Vagina (tissue), 2 donors: Measurements from ENCODE around the gene SYCP2. TPM values are rescaled to one million over a fixed set of nuclear protein-coding genes. Genes with fewer than 3 reads are reported as not detected.

Experiments used
- DNase-seq, 2 donors: peaks; one replicate each; pipeline ENCODE4 v3.0.0-alpha.2; 2017; ENCODE audit errors: extremely low spot score in 2 of 2
- H3K27ac ChIP-seq: fragments of 200-600 bp; sonication (generic); one replicate; pipeline ENCODE4 v1.5.1; 2019
- H3K27me3 ChIP-seq: fragments of 200-600 bp; sonication (generic); one replicate; pipeline ENCODE4 v1.5.1; 2019
- H3K36me3 ChIP-seq, 2 donors: fragments of 200-600 bp; sonication (generic); one replicate each; pipeline ENCODE4 v1.5.1; 2017 to 2019
- H3K4me1 ChIP-seq: fragments of 200-600 bp; sonication (generic); one replicate; pipeline ENCODE4 v1.5.1; 2019
- H3K4me3 ChIP-seq, 2 donors: fragments of 200-600 bp; sonication (generic); 1 replicate in 1 of 2; 2 replicates in 1 of 2; pipeline ENCODE4 v1.5.1; 2016 to 2019
- H3K9me3 ChIP-seq: fragments of 200-600 bp; sonication (generic); one replicate; pipeline ENCODE4 v1.5.1; 2019
- POLR2A ChIP-seq, 2 donors: fragments of 450-650 bp; IDR thresholded peaks; one replicate each; pipeline ENCODE4 v1.6.1; 2017; ENCODE audit warnings: antibody characterized with exemption in 2 of 2, mild to moderate bottlenecking in 2 of 2, moderate library complexity in 2 of 2
- POLR2AphosphoS5 ChIP-seq, 2 donors: sonication (generic); formaldehyde crosslinking; IDR thresholded peaks; one replicate each; pipeline ENCODE4 v1.9.0; 2017; ENCODE audit warnings: antibody characterized with exemption in 2 of 2, mild to moderate bottlenecking in 2 of 2, low read depth in 1 of 2; ENCODE audit not compliant: insufficient read depth in 1 of 2
- intact Hi-C: fragments of 100-400 bp; cut with DNase I; formaldehyde crosslinking; loops from one replicate; pipeline ENCODE4 v1.15.1; 2023
- total RNA-seq: library from RNA; depleted of rRNA; stranded (reverse); fragments of >200 nt; gene quantifications from one replicate; pipeline ENCODE4 v1.2.3, GENCODE V29; 2016
- TF ChIP-seq, protein P1 (sequence below), 3 experiments: fragments of 450-650 bp in 2 of 3; fragments of 200-600 bp in 1 of 3; sonication (generic) in 1 of 3; IDR thresholded peaks; one replicate each; pipeline ENCODE4 v1.5.1; 2017 to 2019; ENCODE audit warnings: antibody characterized with exemption in 3 of 3, mild to moderate bottlenecking in 2 of 3, moderate library complexity in 2 of 3

The SYCP2 gene
- total RNA-seq, 1 donor from 2014 or later = 3.2 TPM

DNA sequence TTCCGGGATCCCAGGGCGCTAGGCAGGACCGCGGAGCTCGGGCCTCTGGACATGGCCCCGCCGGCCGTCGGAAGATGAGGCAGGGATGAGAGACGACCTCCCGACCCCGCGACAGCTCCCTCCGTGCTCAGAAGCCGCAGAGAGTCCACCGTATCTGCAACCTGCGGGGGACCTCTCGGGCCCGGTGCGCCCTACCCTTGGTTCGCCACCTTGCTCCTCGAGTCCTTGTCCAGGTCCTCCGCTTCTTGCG is 6.4 kb upstream of the SYCP2 start:
- no peak for DNase-seq
- intact Hi-C loops = no loop called here
- Histone ChIP-seq H3K4me3 (peak overlapping the region; percentile 52 to 85), H3K9me3 (no peaks in the 10 kb centered on the region), H3K27ac (peak overlapping the region; percentile 88), H3K4me1 (peaks cover 48% of the 10 kb centered on the region), H3K27me3 (no peaks in the 10 kb centered on the region), H3K36me3 (peaks cover 0 to 19% of the 10 kb centered on the region in 2 donors)
- TF ChIP-seq POLR2AphosphoS5 (IDR thresholded peaks at IDR 0.05; ENCODE audit: insufficient read depth in 1 of 2, low read depth in 1 of 2) (no peak), POLR2A (IDR thresholded peaks at IDR 0.05) (no peak)
- TF ChIP-seq, protein P1, sequence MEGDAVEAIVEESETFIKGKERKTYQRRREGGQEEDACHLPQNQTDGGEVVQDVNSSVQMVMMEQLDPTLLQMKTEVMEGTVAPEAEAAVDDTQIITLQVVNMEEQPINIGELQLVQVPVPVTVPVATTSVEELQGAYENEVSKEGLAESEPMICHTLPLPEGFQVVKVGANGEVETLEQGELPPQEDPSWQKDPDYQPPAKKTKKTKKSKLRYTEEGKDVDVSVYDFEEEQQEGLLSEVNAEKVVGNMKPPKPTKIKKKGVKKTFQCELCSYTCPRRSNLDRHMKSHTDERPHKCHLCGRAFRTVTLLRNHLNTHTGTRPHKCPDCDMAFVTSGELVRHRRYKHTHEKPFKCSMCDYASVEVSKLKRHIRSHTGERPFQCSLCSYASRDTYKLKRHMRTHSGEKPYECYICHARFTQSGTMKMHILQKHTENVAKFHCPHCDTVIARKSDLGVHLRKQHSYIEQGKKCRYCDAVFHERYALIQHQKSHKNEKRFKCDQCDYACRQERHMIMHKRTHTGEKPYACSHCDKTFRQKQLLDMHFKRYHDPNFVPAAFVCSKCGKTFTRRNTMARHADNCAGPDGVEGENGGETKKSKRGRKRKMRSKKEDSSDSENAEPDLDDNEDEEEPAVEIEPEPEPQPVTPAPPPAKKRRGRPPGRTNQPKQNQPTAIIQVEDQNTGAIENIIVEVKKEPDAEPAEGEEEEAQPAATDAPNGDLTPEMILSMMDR (IDR thresholded peaks at IDR 0.05) = no peak

DNA sequence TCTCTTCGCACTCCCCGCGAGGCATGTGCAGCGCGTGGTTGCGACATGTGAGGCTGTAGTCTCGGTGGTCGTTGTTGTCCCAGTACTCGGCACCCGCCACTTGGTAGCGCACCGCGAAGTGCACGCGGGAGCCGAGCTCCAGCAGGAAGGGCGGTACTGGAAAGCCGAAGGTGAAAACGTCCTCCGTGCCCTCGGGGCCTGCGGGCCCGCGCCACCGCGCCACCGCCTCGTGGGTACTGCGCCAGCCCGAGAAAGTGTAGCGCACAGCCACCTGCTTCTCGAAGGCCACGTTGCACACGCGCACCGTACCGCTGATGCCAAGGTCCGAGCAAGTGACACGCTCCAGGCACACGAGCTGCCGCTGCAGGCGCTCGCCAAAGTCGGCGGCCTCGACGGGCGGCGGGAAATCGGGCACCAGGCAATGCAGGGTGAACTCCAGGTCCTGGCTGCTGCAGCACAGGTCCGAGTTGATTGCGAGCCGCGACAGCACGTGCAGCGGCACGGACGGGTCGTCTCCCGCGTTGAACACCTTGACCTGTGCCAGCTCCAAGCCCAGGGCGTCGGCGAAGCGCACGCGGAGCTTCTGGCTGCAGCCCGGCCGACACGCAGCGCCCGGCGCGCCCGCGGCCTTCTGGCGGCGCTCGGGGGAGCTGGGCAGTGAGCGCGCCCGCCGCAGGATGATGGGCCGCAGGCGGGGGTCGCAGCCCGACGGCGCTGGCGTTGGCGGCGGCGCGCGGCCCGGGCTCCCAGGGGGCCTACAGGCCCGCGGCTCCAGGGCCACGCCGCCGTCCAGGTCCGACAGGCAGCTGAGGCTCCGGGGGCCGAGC is 5.8 kb upstream of the SYCP2 start:
- peaks cover 48% of the 10 kb centered on the region for H3K4me1 ChIP-seq
- no peak for DNase-seq
- H3K4me3 ChIP-seq = peak overlapping the region; percentile 52 to 85
- H3K9me3 ChIP-seq = no peaks in the 10 kb centered on the region
- peak in 1 of 2 donors; percentile 52 for TF ChIP-seq POLR2AphosphoS5 (IDR thresholded peaks at IDR 0.05; ENCODE audit: insufficient read depth in 1 of 2, low read depth in 1 of 2)
- TF ChIP-seq, protein P1 (IDR thresholded peaks at IDR 0.05) = no peak
- H3K36me3 ChIP-seq = peaks cover 0 to 14% of the 10 kb centered on the region in 2 donors
- H3K27me3 ChIP-seq = no peaks in the 10 kb centered on the region
- peak overlapping the region; percentile 88 for H3K27ac ChIP-seq
- intact Hi-C loops = no loop called here

DNA sequence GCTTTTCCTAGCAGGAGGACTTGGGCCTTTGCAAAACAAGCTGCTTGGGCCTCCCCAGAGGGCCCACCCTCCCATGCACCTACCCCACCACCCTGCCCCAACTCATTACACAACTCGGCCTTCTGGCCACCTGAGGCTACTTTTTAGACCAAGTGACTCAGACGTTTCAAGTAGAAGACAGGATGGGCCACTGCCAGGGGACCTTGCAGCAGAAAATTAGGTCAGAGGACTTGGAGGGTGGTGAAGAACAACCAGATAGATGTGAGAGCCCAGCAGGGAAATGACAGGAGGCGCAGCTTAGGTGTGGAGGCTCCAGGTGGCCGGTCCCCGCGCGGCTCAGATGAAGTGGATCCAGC is 5.2 kb upstream of the SYCP2 start:
- Histone ChIP-seq H3K4me3 (peak overlapping the region; percentile 52 to 85), H3K9me3 (no peaks in the 10 kb centered on the region), H3K36me3 (peaks cover 0 to 8% of the 10 kb centered on the region in 2 donors), H3K27me3 (no peaks in the 10 kb centered on the region), H3K27ac (no peak overlapping the region), H3K4me1 (peaks cover 48% of the 10 kb centered on the region)
- DNase-seq = no peak
- intact Hi-C loops = no loop called here
- no peak for TF ChIP-seq POLR2A (IDR thresholded peaks at IDR 0.05)
- TF ChIP-seq, protein P1 (IDR thresholded peaks at IDR 0.05) = no peak
- TF ChIP-seq POLR2AphosphoS5 (IDR thresholded peaks at IDR 0.05; ENCODE audit: insufficient read depth in 1 of 2, low read depth in 1 of 2) = no peak

DNA sequence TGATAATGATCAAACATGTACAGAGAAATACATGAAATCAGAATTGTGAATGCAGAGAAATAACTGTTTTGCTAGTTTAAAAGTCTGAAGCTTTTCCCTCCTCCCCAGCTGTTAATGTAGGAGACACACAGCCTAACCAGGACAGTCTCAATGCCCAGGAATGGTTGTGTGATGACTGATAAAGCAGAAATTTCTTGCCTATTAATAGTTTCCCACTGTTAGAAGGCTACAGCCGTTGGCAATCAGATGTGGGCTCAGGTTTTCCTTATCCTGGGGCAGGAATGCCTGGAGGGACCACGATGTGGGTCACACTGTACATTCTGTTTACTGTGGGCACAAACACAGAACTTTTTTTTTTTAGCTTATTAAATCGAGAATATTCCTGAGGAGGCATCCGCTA is 4.8 kb upstream of the SYCP2 start:
- TF ChIP-seq POLR2AphosphoS5 (IDR thresholded peaks at IDR 0.05; ENCODE audit: insufficient read depth in 1 of 2, low read depth in 1 of 2) = no peak
- TF ChIP-seq, protein P1 (IDR thresholded peaks at IDR 0.05) = no peak
- TF ChIP-seq POLR2A (IDR thresholded peaks at IDR 0.05) = no peak
- intact Hi-C loops = no loop called here
- H3K4me1 ChIP-seq = peaks cover 53% of the 10 kb centered on the region
- peak overlapping the region; percentile 52 to 85 for H3K4me3 ChIP-seq
- no peak for DNase-seq
- no peaks in the 10 kb centered on the region for H3K9me3 ChIP-seq
- peaks cover 0 to 3% of the 10 kb centered on the region in 2 donors for H3K36me3 ChIP-seq
- no peaks in the 10 kb centered on the region for H3K27me3 ChIP-seq
- no peak overlapping the region for H3K27ac ChIP-seq

DNA sequence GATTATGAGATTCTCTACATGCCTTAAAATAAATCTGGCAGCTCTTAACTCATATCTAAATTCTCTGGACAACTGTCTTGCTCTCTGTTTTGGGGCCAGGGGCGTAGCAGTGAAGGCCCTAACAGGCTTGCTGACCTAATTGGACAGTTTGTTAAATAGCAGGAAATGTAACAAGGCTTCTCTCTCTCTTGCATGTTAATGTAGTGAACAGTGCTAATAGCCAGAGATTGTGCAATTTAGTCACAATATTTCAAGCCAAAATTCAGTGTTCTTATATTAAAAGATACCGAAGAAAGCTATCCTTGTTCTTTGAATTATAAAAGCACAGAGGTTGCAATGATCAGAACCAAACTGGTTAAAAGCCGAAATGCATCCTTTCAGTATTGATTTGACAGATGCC is 3.7 kb upstream of the SYCP2 start:
- no peak for TF ChIP-seq POLR2A (IDR thresholded peaks at IDR 0.05)
- TF ChIP-seq, protein P1 (IDR thresholded peaks at IDR 0.05) = no peak
- TF ChIP-seq POLR2AphosphoS5 (IDR thresholded peaks at IDR 0.05; ENCODE audit: insufficient read depth in 1 of 2, low read depth in 1 of 2) = no peak
- no peak for DNase-seq
- Histone ChIP-seq H3K27me3 (no peaks in the 10 kb centered on the region), H3K27ac (no peak overlapping the region), H3K4me1 (peaks cover 52% of the 10 kb centered on the region), H3K4me3 (no peak overlapping the region), H3K9me3 (no peaks in the 10 kb centered on the region), H3K36me3 (no peaks in the 10 kb centered on the region)
- intact Hi-C loops = no loop called here
